Esophagus muscularis mucosa (tissue), 4 donors: ENCODE measurements around the gene EP400. TPM values are rescaled to one million over a fixed set of nuclear protein-coding genes. Genes with fewer than 3 reads are reported as not detected.

Source experiments
- DNase-seq: peaks from one replicate; pipeline ENCODE4 v3.0.0-alpha.2; 2017; ENCODE audit errors: extremely low spot score
- H3K27ac ChIP-seq, 4 donors: fragments of 200-600 bp; sonication (generic); replicated peaks in 1 of 4; 1 replicate in 3 of 4; 2 replicates in 1 of 4; pipeline ENCODE4 v1.5.1; 2016 to 2019; ENCODE audit warnings: mild to moderate bottlenecking in 1 of 4
- H3K27me3 ChIP-seq, 4 donors: fragments of 200-600 bp; sonication (generic); one replicate each; pipeline versions ENCODE4 v1.5.1 to v1.6.0; 2016 to 2019
- H3K36me3 ChIP-seq, 4 donors: fragments of 200-600 bp; sonication (generic); one replicate each; pipeline ENCODE4 v1.5.1; 2016 to 2019
- H3K4me1 ChIP-seq, 4 donors: fragments of 200-600 bp; sonication (generic); one replicate each; pipeline ENCODE4 v1.5.1; 2016 to 2019
- H3K4me3 ChIP-seq, 4 donors: fragments of 200-600 bp; sonication (generic); 1 replicate in 2 of 4; 2 replicates in 2 of 4; pipeline ENCODE4 v1.5.1; 2016 to 2019; ENCODE audit warnings: mild to moderate bottlenecking in 4 of 4, moderate library complexity in 1 of 4
- H3K9me3 ChIP-seq, 4 donors: fragments of 200-600 bp; sonication (generic); 1 replicate in 3 of 4; 2 replicates in 1 of 4; pipeline ENCODE4 v1.5.1; 2016 to 2019
- CTCF ChIP-seq, 3 experiments: fragments of 200-600 bp in 2 of 3; fragments of 450-650 bp in 1 of 3; sonication (generic) in 2 of 3; IDR thresholded peaks; one replicate each; pipeline ENCODE4 v1.5.1; 2017 to 2019; ENCODE audit warnings: antibody characterized with exemption in 3 of 3, mild to moderate bottlenecking in 2 of 3, moderate library complexity in 1 of 3
- EP300 ChIP-seq: sonication (generic); formaldehyde crosslinking; IDR thresholded peaks from one replicate; pipeline ENCODE4 v1.6.1; 2017; ENCODE audit warnings: antibody characterized with exemption
- POLR2A ChIP-seq: fragments of 450-650 bp; IDR thresholded peaks from one replicate; pipeline ENCODE4 v1.6.1; 2017; ENCODE audit warnings: antibody characterized with exemption, moderate library complexity, mild to moderate bottlenecking, low read depth
- POLR2AphosphoS5 ChIP-seq, 2 donors: sonication (generic); formaldehyde crosslinking; IDR thresholded peaks; one replicate each; pipeline ENCODE4 v1.6.1; 2017; ENCODE audit warnings: antibody characterized with exemption in 2 of 2
- WGBS: methylation state at CpG from one replicate; pipeline ENCODE4 v1.1.5; 2018; 5-methylcytosine and 5-hydroxymethylcytosine counted together
- intact Hi-C: fragments of 100-400 bp; cut with DNase I; formaldehyde crosslinking; loops from one replicate; pipeline ENCODE4 v1.15.1; 2023
- total RNA-seq, 4 donors: library from RNA; depleted of rRNA; stranded (reverse); fragments of >200 nt; gene quantifications; one replicate each; pipeline versions ENCODE4 v1.1.0 to v1.2.1, GENCODE V29; 2016

EP400 gene
- total RNA-seq, 4 donors from 2014 or later, result 16.9 to 31.1 (median 22.4) TPM

- no peaks in the 10 kb centered on the region for H3K4me1 ChIP-seq
- intact Hi-C loops, result no loop called here
- no peaks in the 10 kb centered on the region for H3K9me3 ChIP-seq
- H3K27ac ChIP-seq, result no peak overlapping the region
- H3K36me3 ChIP-seq, result peaks cover 0 to 21% (median 13%) of the 10 kb centered on the region in 4 donors
- no peak overlapping the region for H3K4me3 ChIP-seq
- WGBS, result 94% methylated on average over 14 of the region's 16 CpGs
- TF ChIP-seq POLR2A, result no peak
- TF ChIP-seq CTCF (IDR thresholded peaks at IDR 0.05), result no peak
- TF ChIP-seq POLR2AphosphoS5 (IDR thresholded peaks at IDR 0.05), result no peak
- no peak for TF ChIP-seq EP300
- no peak for DNase-seq
- H3K27me3 ChIP-seq, result no peaks in the 10 kb centered on the region
Observed at GRCh38 chr12:132094269-132094891, 144.6 kb downstream of the EP400 start.

- H3K36me3 ChIP-seq, result peaks cover 0 to 33% (median 24%) of the 10 kb centered on the region in 4 donors
- 96% methylated on average over 11 of the region's 11 CpGs for WGBS
- no peak overlapping the region for H3K4me3 ChIP-seq
- H3K4me1 ChIP-seq, result no peaks in the 10 kb centered on the region
- H3K27ac ChIP-seq, result no peak overlapping the region
- H3K9me3 ChIP-seq, result no peaks in the 10 kb centered on the region
- TF ChIP-seq CTCF (IDR thresholded peaks at IDR 0.05), result no peak
- TF ChIP-seq POLR2A, result no peak
- no peak for TF ChIP-seq EP300
- TF ChIP-seq POLR2AphosphoS5 (IDR thresholded peaks at IDR 0.05), result no peak
- intact Hi-C loops, result no loop called here
- no peak for DNase-seq
- H3K27me3 ChIP-seq, result no peaks in the 10 kb centered on the region
Observed at GRCh38 chr12:132095520-132096409, 146.0 kb downstream of the EP400 start.

GRCh38 chr12:132099739-132100138 lies 150.0 kb downstream of the EP400 start:
- no peaks in the 10 kb centered on the region for H3K27me3 ChIP-seq
- TF ChIP-seq CTCF (IDR thresholded peaks at IDR 0.05) (no peak), POLR2A (no peak), POLR2AphosphoS5 (IDR thresholded peaks at IDR 0.05) (no peak), EP300 (no peak)
- no peak overlapping the region for H3K4me3 ChIP-seq
- intact Hi-C loops, result no loop called here
- DNase-seq, result no peak
- no peaks in the 10 kb centered on the region for H3K4me1 ChIP-seq
- WGBS, result 90% methylated on average over 12 of the region's 12 CpGs
- no peak overlapping the region for H3K27ac ChIP-seq
- peaks cover 0 to 33% (median 20%) of the 10 kb centered on the region in 4 donors for H3K36me3 ChIP-seq
- no peaks in the 10 kb centered on the region for H3K9me3 ChIP-seq

GRCh38 chr12:132100306-132101065 lies 150.7 kb downstream of the EP400 start:
- intact Hi-C loops, result no loop called here
- Histone ChIP-seq H3K27ac (no peak overlapping the region), H3K9me3 (no peaks in the 10 kb centered on the region), H3K4me1 (no peaks in the 10 kb centered on the region), H3K4me3 (no peak overlapping the region), H3K36me3 (peaks cover 0 to 39% (median 26%) of the 10 kb centered on the region in 4 donors), H3K27me3 (no peaks in the 10 kb centered on the region)
- TF ChIP-seq POLR2AphosphoS5 (IDR thresholded peaks at IDR 0.05) (no peak), CTCF (IDR thresholded peaks at IDR 0.05) (no peak), POLR2A (no peak), EP300 (no peak)
- no peak for DNase-seq
- 83% methylated on average over 2 of the region's 13 CpGs for WGBS
